ENCODE results near the gene KLC1.
A peak's percentile ranks its signal among the peaks of the same experiment; 100 is the strongest.

KLC1 gene

DNA sequence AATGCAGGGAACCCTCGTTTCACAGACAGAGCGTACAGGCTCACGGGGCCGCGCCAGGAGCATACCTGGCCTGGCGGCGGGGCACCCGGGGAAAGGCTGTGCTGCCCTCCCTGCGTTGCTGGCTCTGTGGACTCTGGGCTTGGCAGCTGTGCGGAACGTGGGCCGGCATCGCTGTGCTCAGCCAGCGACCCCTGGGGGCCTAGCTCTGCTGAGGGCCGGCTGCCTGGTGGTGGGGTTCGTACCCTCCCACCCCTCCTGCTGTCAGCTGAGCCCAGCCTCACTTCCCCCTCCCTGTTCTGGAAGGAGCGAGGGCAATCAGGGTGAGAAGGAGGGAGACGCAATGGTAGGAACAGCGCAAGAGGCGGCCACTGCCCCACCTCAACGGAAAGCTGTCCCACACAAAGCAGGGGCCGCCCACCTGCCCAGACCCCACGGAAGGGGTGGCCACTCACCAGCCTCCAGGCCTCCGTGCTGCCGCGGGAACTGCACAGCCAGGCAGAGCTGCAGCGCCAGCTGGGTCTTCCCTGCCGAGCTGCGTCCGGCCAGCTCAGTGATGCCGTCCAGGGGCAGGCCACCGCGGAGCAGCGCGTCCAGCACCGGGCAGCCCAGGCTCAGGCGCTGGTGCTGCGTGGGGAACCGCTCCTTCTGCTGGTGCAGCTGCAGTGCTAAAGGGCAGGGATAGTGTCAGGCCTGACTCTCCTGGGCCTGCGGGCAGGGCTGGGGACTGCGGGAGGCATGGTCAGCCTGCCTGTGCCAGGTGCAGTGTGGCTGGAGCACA, 77.7 kb downstream of the KLC1 start:
- no peak for DNase-seq

GRCh38 chr14:103707329-103708263, 78.6 kb downstream of the KLC1 start:
- no peak for DNase-seq

DNA sequence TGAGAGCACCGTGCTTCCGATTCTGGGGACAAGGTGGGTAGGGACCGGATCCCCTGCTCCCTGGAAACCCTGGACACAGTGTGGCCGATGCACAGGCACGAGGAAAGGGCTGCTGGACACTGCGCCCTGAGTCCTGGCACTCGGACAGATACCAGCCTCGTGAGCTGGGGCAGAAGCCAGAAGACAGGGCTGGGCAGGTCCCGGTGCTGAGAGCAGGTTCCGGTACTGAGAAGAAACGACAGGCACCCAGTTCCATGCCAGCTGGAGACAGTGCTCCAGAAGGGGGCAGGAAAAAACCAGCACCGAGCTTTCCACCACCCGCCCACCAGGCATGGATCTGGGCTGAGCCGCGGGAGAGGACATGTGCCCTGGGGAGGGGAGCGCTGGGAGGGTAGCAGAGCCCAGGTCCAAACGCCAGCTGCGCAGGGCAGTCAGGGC, 79.8 kb downstream of the KLC1 start:
- no peak for DNase-seq

- DNase-seq, result no peak
These were observed 80.8 kb downstream of the KLC1 start for GRCh38 chr14:103709814-103710213.

- DNase-seq, result no peak
These were observed 81.9 kb downstream of the KLC1 start for GRCh38 chr14:103710771-103711377.

GRCh38 chr14:103711516-103712431, 82.8 kb downstream of the KLC1 start:
- no peak for DNase-seq

DNA sequence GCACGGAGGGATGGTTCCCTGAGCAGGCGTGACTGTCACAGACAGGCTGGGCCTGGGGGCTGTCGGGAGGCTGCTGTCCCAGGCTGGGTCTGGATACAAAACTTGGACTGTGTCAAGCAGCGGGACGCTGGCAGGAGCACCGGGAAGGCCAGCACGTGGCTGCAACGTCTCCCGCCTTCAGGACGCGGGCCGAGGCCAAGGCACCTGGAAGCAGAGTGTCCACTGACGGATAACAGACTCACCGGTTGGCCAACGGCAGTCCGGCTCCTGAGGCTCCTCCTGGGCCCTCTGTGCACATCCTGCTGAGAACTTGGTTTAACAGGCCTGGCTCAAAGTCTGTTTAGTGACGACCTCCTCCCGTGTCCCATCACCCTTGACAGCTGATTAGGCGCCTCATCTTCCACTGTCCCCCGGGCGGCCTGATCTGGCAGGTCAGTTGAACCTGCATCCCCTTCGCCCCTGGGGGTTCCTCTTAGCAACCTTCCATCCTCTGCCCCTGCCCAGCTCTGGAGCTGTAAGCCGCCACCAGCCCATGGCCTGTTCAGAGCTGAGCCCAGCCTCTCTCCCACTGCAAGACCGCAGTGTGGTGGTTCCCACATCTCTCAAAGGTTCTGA, 83.7 kb downstream of the KLC1 start:
- no peak for DNase-seq

GRCh38 chr14:103713304-103714062, 84.5 kb downstream of the KLC1 start:
- no peak for DNase-seq

GRCh38 chr14:103714063-103714724, 85.2 kb downstream of the KLC1 start:
- DNase-seq, result no peak

GRCh38 chr14:103715052-103716000, 86.3 kb downstream of the KLC1 start, which contains the start of the genes XRCC3 and ZFYVE21:
Gene XRCC3, minus strand, starts transcription at chr14:103715451. Its CDS starts 4,364 bp downstream, at chr14:103711087.
Gene ZFYVE21, plus strand, starts transcription at chr14:103715810. Its CDS starts 32 bp downstream, at chr14:103715842.
- DNase-seq, result peak; percentile 99

DNA sequence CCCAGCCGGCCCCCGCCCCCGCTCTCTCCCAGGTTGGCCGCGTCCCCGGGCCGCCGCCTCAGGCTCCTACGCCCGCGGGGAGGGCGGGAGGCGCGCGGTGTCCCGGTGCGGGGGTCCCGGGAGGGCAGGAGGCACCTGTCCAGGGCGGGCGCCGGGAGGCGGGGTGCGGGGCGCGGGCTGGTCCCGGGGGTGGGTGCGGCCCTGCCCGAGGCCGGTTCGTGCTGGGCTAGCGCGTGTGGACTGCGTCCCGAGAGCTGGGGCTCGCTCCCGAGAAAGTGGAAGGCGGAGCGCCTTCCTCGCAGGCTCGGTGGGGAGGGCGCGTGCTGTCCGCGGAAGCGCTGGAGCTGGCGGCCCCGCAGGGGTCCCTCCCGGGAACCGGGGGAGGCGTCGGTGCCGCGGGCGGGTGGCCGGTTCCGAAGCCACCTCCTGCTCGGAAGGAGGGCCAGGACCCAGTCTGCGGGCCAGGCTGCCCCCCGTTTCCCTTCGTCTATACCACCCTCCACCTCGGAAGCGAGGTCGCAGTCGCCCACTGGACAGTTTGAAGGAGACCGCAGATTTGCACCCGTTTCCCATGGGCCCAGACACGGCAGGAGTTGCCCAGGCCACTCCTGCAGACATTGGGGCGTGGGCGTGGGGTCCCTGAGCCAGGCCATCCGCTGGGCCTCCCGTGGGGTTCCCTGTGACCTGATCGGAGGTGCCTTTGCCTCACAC, 87.2 kb downstream of the KLC1 start:
- DNase-seq, result no peak

DNA sequence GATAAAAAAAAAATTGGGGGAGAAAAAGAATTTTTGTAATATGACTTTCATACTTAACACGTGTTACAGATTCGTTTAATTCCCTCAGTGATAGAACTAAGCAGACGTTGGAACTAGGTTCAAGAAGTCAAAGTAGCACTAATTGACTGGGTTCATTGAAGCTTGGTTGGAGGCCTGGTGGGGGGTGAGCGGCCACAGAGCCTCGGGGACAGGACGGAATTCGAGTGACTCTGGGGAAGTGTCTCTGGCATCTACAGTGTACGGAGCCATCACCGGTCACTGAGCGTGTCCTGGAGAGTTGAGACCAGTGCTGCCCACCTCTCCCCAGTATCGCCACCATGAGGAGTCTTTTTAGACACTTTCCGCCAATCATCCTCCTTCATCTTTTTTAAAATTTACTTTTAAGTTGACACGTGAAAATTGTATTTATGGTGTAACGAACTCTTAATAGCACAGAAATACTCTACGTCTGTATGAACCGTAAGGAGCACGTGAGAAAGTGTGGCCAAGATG, 87.9 kb downstream of the KLC1 start:
- DNase-seq, result no peak

DNA sequence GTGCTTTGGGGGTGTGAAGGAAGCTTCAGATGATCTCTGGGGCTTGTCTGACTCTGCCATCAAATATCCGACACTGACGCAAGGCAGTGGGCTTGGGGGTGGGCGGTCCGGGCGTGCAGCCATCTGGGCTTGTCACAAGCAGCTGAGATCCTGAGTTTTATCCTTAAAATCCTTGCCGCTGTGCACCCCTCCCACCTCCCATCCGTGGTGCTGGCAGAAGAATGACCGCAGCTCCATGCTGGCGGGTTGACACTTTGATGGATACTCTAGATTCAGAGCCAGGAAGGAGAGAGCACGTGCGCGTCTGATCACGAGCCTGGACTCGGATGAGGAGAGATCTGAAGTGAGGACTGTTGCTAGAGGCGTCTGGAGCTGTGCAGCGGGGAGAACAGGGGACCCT, 89.6 kb downstream of the KLC1 start:
- DNase-seq, result no peak

- DNase-seq, result no peak
These were observed 90.7 kb downstream of the KLC1 start for GRCh38 chr14:103719751-103720150.

- no peak for DNase-seq
These were observed 92.5 kb downstream of the KLC1 start for GRCh38 chr14:103721334-103722120.

- no peak for DNase-seq
These were observed 94.7 kb downstream of the KLC1 start for GRCh38 chr14:103723748-103724081.

GRCh38 chr14:103724116-103724515, 95.1 kb downstream of the KLC1 start:
- DNase-seq, result no peak
